ENCODE measurements around the gene TUBGCP2. TPM values are rescaled to one million over a fixed set of nuclear protein-coding genes. Genes with fewer than 3 reads are reported as not detected.

The TUBGCP2 gene
- total and polyA plus RNA-seq, 9 of the 15 experiments (the other 6 are each of a cell fraction or from before 2014, with no cell fraction given), result 4.3 to 56.6 (median 28.4) TPM

DNA sequence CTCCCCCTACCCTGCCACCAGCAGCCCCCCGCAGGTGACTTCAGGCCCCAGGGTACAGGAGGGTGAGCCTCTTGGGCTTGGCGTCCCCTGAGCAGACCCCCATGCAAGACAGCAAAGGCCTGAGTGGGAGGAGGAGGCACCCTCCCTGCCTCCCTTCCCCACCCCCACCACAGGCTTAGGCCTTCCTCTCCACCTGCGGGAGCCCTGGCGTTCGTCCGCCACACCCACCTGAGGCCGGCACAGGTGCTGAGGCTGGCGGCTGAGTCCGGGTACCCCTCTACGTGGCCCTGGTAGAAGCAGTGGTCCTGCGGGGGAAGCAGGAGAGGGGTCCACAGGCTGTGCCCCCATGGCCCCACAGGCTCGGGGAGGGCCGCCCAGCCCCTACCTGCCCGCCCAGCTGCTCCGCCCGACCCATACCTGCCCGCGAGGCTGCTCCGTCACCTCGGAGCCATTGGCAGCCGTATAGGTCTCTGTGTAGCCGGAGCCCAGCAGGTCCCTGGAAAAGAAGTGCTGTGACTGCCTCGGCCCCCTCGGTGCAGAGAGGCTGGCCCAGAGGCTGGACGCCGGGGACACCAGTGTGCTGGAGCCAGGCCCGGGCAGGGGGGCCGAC is 35.0 kb downstream of the TUBGCP2 start (continued):
- TF ChIP-seq, protein P1, sequence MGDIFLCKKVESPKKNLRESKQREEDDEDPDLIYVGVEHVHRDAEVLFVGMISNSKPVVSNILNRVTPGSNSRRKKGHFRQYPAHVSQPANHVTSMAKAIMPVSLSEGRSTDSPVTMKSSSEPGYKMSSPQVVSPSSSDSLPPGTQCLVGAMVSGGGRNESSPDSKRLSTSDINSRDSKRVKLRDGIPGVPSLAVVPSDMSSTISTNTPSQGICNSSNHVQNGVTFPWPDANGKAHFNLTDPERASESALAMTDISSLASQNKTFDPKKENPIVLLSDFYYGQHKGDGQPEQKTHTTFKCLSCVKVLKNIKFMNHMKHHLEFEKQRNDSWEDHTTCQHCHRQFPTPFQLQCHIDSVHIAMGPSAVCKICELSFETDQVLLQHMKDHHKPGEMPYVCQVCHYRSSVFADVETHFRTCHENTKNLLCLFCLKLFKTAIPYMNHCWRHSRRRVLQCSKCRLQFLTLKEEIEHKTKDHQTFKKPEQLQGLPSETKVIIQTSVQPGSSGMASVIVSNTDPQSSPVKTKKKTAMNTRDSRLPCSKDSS (IDR thresholded peaks at IDR 0.05; ENCODE audit: low read depth, partially characterized antibody), result no peak

DNA sequence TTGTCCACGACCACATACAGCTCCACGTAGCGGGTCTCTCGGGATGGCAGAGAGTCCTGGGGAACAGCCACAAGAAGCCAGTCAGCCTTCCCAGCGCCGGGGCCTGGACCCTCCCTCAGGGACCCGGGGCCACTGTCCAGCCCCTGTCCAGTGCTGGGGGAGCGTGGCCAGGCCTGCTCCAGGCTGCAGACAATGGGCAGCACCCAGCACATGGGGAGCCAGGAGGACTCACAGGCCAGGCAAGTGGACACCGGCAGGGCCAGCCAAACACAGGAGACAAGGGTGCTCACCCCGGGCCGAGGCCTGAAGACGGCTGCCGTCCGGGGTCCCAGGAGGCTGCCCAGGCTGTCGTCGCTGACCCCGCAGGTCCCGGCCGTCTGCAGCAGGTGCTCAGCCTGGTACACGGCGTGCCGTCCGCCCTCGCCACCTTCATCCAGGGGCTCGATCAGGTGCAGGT is 35.7 kb downstream of the TUBGCP2 start:
- Histone ChIP-seq H3K9ac (ENCODE audit: insufficient read depth in 1 of 2, low read depth in 2 of 2, low read length in 2 of 2) (no peak overlapping the region), H2AFZ (ENCODE audit: low read depth, low read length) (no peak overlapping the region), H3K4me1 (replicated peaks in 1 of 2; ENCODE audit: control insufficient read depth in 2 of 2, insufficient read depth in 2 of 2, low read length in 2 of 2) (peaks cover 25 to 92% of the 10 kb centered on the region in 2 experiments), H3K4me2 (ENCODE audit: insufficient read depth, low read length) (no peak overlapping the region), H3K4me3 (no peak overlapping the region), H4K20me1 (replicated peaks; ENCODE audit: control insufficient read depth, insufficient read depth, low read length) (no peaks in the 10 kb centered on the region), H3K9me3 (replicated peaks; ENCODE audit: control insufficient read depth, insufficient read depth, low read depth, low read length) (no peaks in the 10 kb centered on the region), H3K36me3 (ENCODE audit: control insufficient read depth, insufficient read depth, low read length) (no peaks in the 10 kb centered on the region), H3K27me3 (ENCODE audit: control insufficient read depth in 2 of 2, insufficient read depth in 2 of 2, low read length in 2 of 2) (no peaks in the 10 kb centered on the region), H3K79me2 (ENCODE audit: control insufficient read depth, insufficient read depth, low read length) (no peaks in the 10 kb centered on the region), H3K27ac (ENCODE audit: extremely low read depth, low read depth, low read length) (no peak overlapping the region), H3K9me1 (ENCODE audit: control insufficient read depth, insufficient read depth, low read length) (no peaks in the 10 kb centered on the region)
- WGBS (ENCODE audit: insufficient coverage, low coverage, missing lambda C conversion rate), result 81% methylated on average over 7 of the region's 25 CpGs
- no peak for FAIRE-seq
- in situ Hi-C loops (cut with MboI) (no loop called here), intact Hi-C loops (cut with micrococcal nuclease) (no loop called here)
- ChIA-PET POLR2A (interaction anchor here (0.6 kb wide), 1 partner anchor 868 kb away, joined by 3 read pairs; no protein-coding TSS in a partner anchor), CTCF (ENCODE audit: low intra/inter-chr PET ratio) (no interaction called here)
- no peak for TF ChIP-seq NBN (IDR thresholded peaks at IDR 0.05; ENCODE audit: low read depth)
- TF ChIP-seq ZZZ3 (IDR thresholded peaks at IDR 0.05), result no peak
- TF ChIP-seq HNRNPUL1 (IDR thresholded peaks at IDR 0.05; ENCODE audit: low read length), result no peak
- TF ChIP-seq, protein P2, sequence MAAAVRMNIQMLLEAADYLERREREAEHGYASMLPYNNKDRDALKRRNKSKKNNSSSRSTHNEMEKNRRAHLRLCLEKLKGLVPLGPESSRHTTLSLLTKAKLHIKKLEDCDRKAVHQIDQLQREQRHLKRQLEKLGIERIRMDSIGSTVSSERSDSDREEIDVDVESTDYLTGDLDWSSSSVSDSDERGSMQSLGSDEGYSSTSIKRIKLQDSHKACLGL (CRISPR knock-in tag; IDR thresholded peaks at IDR 0.05; ENCODE audit: borderline replicate concordance, poor library complexity, severe bottlenecking), result no peak
- no peak for TF ChIP-seq MAFF (IDR thresholded peaks at IDR 0.05; ENCODE audit: low read length)
- no peak for TF ChIP-seq TRIM24 (IDR thresholded peaks at IDR 0.05)
- TF ChIP-seq, protein P3, sequence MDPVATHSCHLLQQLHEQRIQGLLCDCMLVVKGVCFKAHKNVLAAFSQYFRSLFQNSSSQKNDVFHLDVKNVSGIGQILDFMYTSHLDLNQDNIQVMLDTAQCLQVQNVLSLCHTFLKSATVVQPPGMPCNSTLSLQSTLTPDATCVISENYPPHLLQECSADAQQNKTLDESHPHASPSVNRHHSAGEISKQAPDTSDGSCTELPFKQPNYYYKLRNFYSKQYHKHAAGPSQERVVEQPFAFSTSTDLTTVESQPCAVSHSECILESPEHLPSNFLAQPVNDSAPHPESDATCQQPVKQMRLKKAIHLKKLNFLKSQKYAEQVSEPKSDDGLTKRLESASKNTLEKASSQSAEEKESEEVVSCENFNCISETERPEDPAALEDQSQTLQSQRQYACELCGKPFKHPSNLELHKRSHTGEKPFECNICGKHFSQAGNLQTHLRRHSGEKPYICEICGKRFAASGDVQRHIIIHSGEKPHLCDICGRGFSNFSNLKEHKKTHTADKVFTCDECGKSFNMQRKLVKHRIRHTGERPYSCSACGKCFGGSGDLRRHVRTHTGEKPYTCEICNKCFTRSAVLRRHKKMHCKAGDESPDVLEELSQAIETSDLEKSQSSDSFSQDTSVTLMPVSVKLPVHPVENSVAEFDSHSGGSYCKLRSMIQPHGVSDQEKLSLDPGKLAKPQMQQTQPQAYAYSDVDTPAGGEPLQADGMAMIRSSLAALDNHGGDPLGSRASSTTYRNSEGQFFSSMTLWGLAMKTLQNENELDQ (CRISPR knock-in tag; IDR thresholded peaks at IDR 0.05; ENCODE audit: borderline replicate concordance), result no peak
- no peak for TF ChIP-seq RFX1 (IDR thresholded peaks at IDR 0.05)
- no peak for ATAC-seq
- no TSS peak for BruUV-seq (replicated peaks)
- DNase-seq (ENCODE audit: extremely low read depth in 1 of 4, low spot score in 3 of 4), result no peak
